Caco-2 (cell line): ENCODE data around the gene PAPSS2. TPM values are rescaled to one million over a fixed set of nuclear protein-coding genes. Genes with fewer than 3 reads are reported as not detected.

ENCODE experiments used
- BruUV-seq: library from RNA; stranded (reverse); fragments of 400-500 nt; replicated peaks from 2 replicates; lab custom pipeline; 2021; lab: Mats Ljungman, UMichigan
- CTCF ChIA-PET: fragments of 300-600 bp; sonication (Branson Sonifier 250); formaldehyde crosslinking; loops from one replicate; lab custom pipeline; 2022; ENCODE audit warnings: antibody characterized with exemption; lab: Charles Lee
- POLR2A ChIA-PET: fragments of 300-600 bp; sonication (Branson Sonifier 250); formaldehyde crosslinking; loops from one replicate; lab custom pipeline; 2022; ENCODE audit warnings: antibody characterized with exemption; lab: Charles Lee
- DNase-seq, 2 experiments: peaks; one replicate each; pipeline versions ENCODE4 v3.0.0 to v3.0.0-alpha.2; 2020 to 2022
- H3K27me3 ChIP-seq: replicated peaks from 2 replicates; pipeline ENCODE4 v1.6.0; 2011; ENCODE audit warnings: low read length; ENCODE audit not compliant: control insufficient read depth, insufficient read depth
- H3K36me3 ChIP-seq: 2 replicates; pipeline ENCODE4 v1.5.1; 2011; ENCODE audit warnings: low read length; ENCODE audit not compliant: control insufficient read depth, insufficient read depth
- H3K4me1 ChIP-seq: fragments of 250-450 bp; sonication (Bioruptor Pico); 2 replicates; pipeline ENCODE4 v1.5.1; 2020; ENCODE audit warnings: mild to moderate bottlenecking
- H3K4me3 ChIP-seq: 2 replicates; pipeline ENCODE4 v1.5.1; 2011; ENCODE audit warnings: low read depth, mild to moderate bottlenecking, control low read depth, low read length
- H3K9me3 ChIP-seq: fragments of 250-450 bp; sonication (Bioruptor Pico); 2 replicates; pipeline ENCODE4 v1.5.1; 2020; ENCODE audit warnings: mild to moderate bottlenecking, moderate library complexity
- H3K27ac Mint-ChIP-seq: one replicate; pipeline ENCODE4 v1.8.0; 2022; ENCODE audit warnings: mixed read lengths; ENCODE audit not compliant: unreplicated experiment
- H3K27me3 Mint-ChIP-seq: one replicate; pipeline ENCODE4 v1.8.0; 2022; ENCODE audit warnings: mixed read lengths; ENCODE audit not compliant: insufficient read depth, unreplicated experiment
- H3K36me3 Mint-ChIP-seq: one replicate; pipeline ENCODE4 v1.8.0; 2022; ENCODE audit warnings: mild to moderate bottlenecking, mixed read lengths; ENCODE audit not compliant: insufficient read depth, unreplicated experiment
- H3K4me1 Mint-ChIP-seq: one replicate; pipeline ENCODE4 v1.8.0; 2022; ENCODE audit warnings: low read depth, mixed read lengths; ENCODE audit not compliant: unreplicated experiment
- H3K4me3 Mint-ChIP-seq: one replicate; pipeline ENCODE4 v1.8.0; 2022; ENCODE audit warnings: mild to moderate bottlenecking, moderate library complexity, mixed read lengths; ENCODE audit not compliant: unreplicated experiment
- H3K9me3 Mint-ChIP-seq: one replicate; pipeline ENCODE4 v1.8.0; 2022; ENCODE audit warnings: mixed read lengths; ENCODE audit not compliant: unreplicated experiment
- CTCF ChIP-seq, 2 experiments: fragments of 200-600 bp in 1 of 2; IDR thresholded peaks; 1 replicate in 1 of 2; 2 replicates in 1 of 2; pipeline versions ENCODE4 v1.5.1 to v1.8.0; 2011 to 2022; ENCODE audit warnings: antibody characterized with exemption in 1 of 2, control low read depth in 1 of 2, inconsistent platforms in 1 of 2, low read depth in 1 of 2, low read length in 1 of 2, mild to moderate bottlenecking in 1 of 2, moderate library complexity in 1 of 2; ENCODE audit not compliant: insufficient read depth in 1 of 2, severe bottlenecking in 1 of 2, unreplicated experiment in 1 of 2
- intact Hi-C: fragments of 100-400 bp; cut with micrococcal nuclease; formaldehyde crosslinking; loops from one replicate; pipeline ENCODE4 v1.10.0; 2022; ENCODE audit not compliant: unreplicated experiment
- total RNA-seq: library from RNA; stranded (reverse); gene quantifications from 2 replicates; pipeline ENCODE4 v1.2.3, GENCODE V29; 2022

The PAPSS2 gene
- total RNA-seq, 1 experiment from 2014 or later = 4.3 TPM

GRCh38 chr10:87684001-87684638 is 24.4 kb downstream of the PAPSS2 start:
- TF ChIP-seq CTCF (IDR thresholded peaks at IDR 0.05; ENCODE audit: insufficient read depth in 1 of 2, low read depth in 1 of 2, low read length in 1 of 2, severe bottlenecking in 1 of 2, unreplicated experiment in 1 of 2) = no peak
- CTCF ChIA-PET = no interaction called here
- intact Hi-C loops = no loop called here

GRCh38 chr10:87685832-87686574 is 26.3 kb downstream of the PAPSS2 start:
- H3K27me3 ChIP-seq = no peaks in the 10 kb centered on the region
- H3K4me3 ChIP-seq = no peak overlapping the region
- H3K27me3 Mint-ChIP-seq = no peaks in the 10 kb centered on the region
- intact Hi-C loops = no loop called here
- TF ChIP-seq CTCF (IDR thresholded peaks at IDR 0.05; ENCODE audit: insufficient read depth in 1 of 2, low read depth in 1 of 2, low read length in 1 of 2, severe bottlenecking in 1 of 2, unreplicated experiment in 1 of 2) = no peak
- H3K36me3 Mint-ChIP-seq = no peaks in the 10 kb centered on the region
- no peaks in the 10 kb centered on the region for H3K4me1 Mint-ChIP-seq
- H3K9me3 Mint-ChIP-seq = no peaks in the 10 kb centered on the region
- no peak for DNase-seq
- H3K4me1 ChIP-seq = no peaks in the 10 kb centered on the region
- no peaks in the 10 kb centered on the region for H3K36me3 ChIP-seq
- CTCF ChIA-PET = interaction anchor here (0.7 kb wide), 2 partner anchors 132 to 153 kb away, joined by 3 to 5 read pairs; no protein-coding TSS in a partner anchor
- no peaks in the 10 kb centered on the region for H3K9me3 ChIP-seq
- no peak overlapping the region for H3K4me3 Mint-ChIP-seq
- POLR2A ChIA-PET = interaction anchor here (0.7 kb wide), 1 partner anchor 12 kb away, joined by 5 read pairs; no protein-coding TSS in a partner anchor
- BruUV-seq = no TSS peak
- H3K27ac Mint-ChIP-seq = no peak overlapping the region

More at GRCh38 chr10:87684001-87684638, 24.4 kb downstream of the PAPSS2 start:
- no peak for DNase-seq
- Mint-ChIP-seq H3K27me3 (no peaks in the 10 kb centered on the region), H3K36me3 (no peaks in the 10 kb centered on the region), H3K27ac (no peak overlapping the region), H3K4me1 (no peaks in the 10 kb centered on the region), H3K9me3 (no peaks in the 10 kb centered on the region), H3K4me3 (no peak overlapping the region)
- no peaks in the 10 kb centered on the region for H3K4me1 ChIP-seq
- H3K9me3 ChIP-seq = no peaks in the 10 kb centered on the region
- no peak overlapping the region for H3K4me3 ChIP-seq
- no TSS peak for BruUV-seq
- H3K27me3 ChIP-seq = no peaks in the 10 kb centered on the region
- H3K36me3 ChIP-seq = no peaks in the 10 kb centered on the region
- POLR2A ChIA-PET = interaction anchor here (0.6 kb wide), 1 partner anchor 111 kb away, joined by 3 read pairs; no protein-coding TSS in a partner anchor

GRCh38 chr10:87691506-87692070 is 31.9 kb downstream of the PAPSS2 start:
- no TSS peak for BruUV-seq
- POLR2A ChIA-PET = no interaction called here
- no peak for TF ChIP-seq CTCF (IDR thresholded peaks at IDR 0.05; ENCODE audit: insufficient read depth in 1 of 2, low read depth in 1 of 2, low read length in 1 of 2, severe bottlenecking in 1 of 2, unreplicated experiment in 1 of 2)
- no peaks in the 10 kb centered on the region for H3K27me3 Mint-ChIP-seq
- Histone ChIP-seq H3K4me3 (no peak overlapping the region), H3K4me1 (peaks cover 16% of the 10 kb centered on the region), H3K9me3 (no peaks in the 10 kb centered on the region), H3K36me3 (no peaks in the 10 kb centered on the region), H3K27me3 (no peaks in the 10 kb centered on the region)
- no peak for DNase-seq
- H3K36me3 Mint-ChIP-seq = no peaks in the 10 kb centered on the region
- H3K4me1 Mint-ChIP-seq = peaks cover 11% of the 10 kb centered on the region
- CTCF ChIA-PET = no interaction called here
- intact Hi-C loops = loop anchor here (5.0 kb wide), 1 partner anchor 506 kb away; no protein-coding TSS in a partner anchor
- no peaks in the 10 kb centered on the region for H3K9me3 Mint-ChIP-seq
- no peak overlapping the region for H3K4me3 Mint-ChIP-seq
- no peak overlapping the region for H3K27ac Mint-ChIP-seq
